ENCODE results near the gene OR13G1.

DNA sequence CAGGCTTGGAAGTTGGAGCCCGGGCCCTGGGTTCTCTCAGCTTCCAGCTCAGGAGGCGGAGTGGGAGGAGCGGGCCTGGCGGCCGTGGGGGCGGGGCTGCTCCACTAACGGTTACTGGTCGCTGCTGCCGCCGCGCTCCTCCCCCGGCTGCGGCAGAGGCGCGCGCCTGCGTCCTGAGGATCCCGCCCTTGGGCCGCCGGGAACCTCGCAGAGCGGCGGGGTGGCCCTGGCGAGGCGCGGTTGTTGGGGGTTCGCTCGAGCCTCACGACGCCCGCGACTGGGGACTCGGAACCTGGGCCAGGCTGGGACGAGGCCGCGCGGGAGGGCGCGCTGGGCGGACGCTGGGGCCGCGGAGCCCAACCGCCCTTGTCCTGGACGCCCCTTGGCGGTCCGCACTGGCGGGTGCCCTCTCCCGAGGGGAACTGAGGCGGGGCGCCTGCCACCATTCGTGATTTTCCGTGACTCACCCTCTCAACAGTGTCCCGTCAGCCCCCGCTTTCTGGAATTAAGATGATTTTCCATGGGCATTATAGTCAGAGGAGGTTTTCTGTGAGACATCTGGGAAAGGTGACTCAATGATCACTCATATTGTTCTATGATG is 40.1 kb downstream of the OR13G1 start:
- TF ChIP-seq KDM4B (CRISPR knock-in tag; IDR thresholded peaks at IDR 0.05) (no peak), GATAD1 (CRISPR knock-in tag; IDR thresholded peaks at IDR 0.05) (no peak), TARDBP (CRISPR knock-in tag; IDR thresholded peaks at IDR 0.05) (no peak), TCF12 (IDR thresholded peaks at IDR 0.05) (no peak), TCF12 (CRISPR knock-in tag; IDR thresholded peaks at IDR 0.05) (no peak), RELA (CRISPR knock-in tag; IDR thresholded peaks at IDR 0.05) (no peak), HDAC6 (IDR thresholded peaks at IDR 0.05; ENCODE audit: low read depth, low read length) (no peak), POLR2AphosphoS5 (IDR thresholded peaks at IDR 0.05; ENCODE audit: low read depth, low read length) (no peak)

All from HepG2 (cell line).